ENCODE data around the gene PPP2CA.

- TF ChIP-seq CTCF (IDR thresholded peaks at IDR 0.05) (no peak), POLR2A (IDR thresholded peaks at IDR 0.05) (no peak)
These were observed 76.8 kb downstream of the PPP2CA start for GRCh38 chr5:134148986-134149539.

Data from heart left ventricle (tissue), 13 donors.